Lower leg skin (tissue), 4 donors: ENCODE data around the gene CHTF18. TPM values are rescaled to one million over a fixed set of nuclear protein-coding genes. Genes with fewer than 3 reads are reported as not detected.

ENCODE experiments used
- DNase-seq, 2 donors: peaks; one replicate each; pipeline ENCODE4 v3.0.0-alpha.2; 2019; ENCODE audit warnings: low spot score in 2 of 2
- H3K4me3 ChIP-seq: fragments of 200-600 bp; sonication (generic); 2 replicates; pipeline ENCODE4 v1.5.1; 2017; ENCODE audit warnings: mild to moderate bottlenecking, low read depth; ENCODE audit not compliant: poor library complexity, severe bottlenecking
- CTCF ChIP-seq, 3 donors: fragments of 450-650 bp; IDR thresholded peaks; one replicate each; pipeline ENCODE4 v1.5.1; 2016; ENCODE audit warnings: antibody characterized with exemption in 3 of 3, mild to moderate bottlenecking in 3 of 3, moderate library complexity in 2 of 3
- POLR2A ChIP-seq, 2 donors: fragments of 450-650 bp; IDR thresholded peaks; one replicate each; pipeline ENCODE4 v1.6.1; 2016 to 2017; ENCODE audit warnings: antibody characterized with exemption in 2 of 2, mild to moderate bottlenecking in 1 of 2, moderate library complexity in 1 of 2
- WGBS, 2 donors: methylation state at CpG; one replicate each; pipeline ENCODE4 v1.1.5; 2018; 5-methylcytosine and 5-hydroxymethylcytosine counted together
- intact Hi-C: fragments of 100-400 bp; cut with DNase I; formaldehyde crosslinking; loops from one replicate; pipeline ENCODE4 v1.15.0; 2023; ENCODE audit warnings: low total_unique reads
- total RNA-seq, 4 donors: library from RNA; depleted of rRNA; stranded (reverse); fragments of >200 nt; gene quantifications; one replicate each; pipeline ENCODE4 v1.1.0, GENCODE V29; 2016

CHTF18 gene
- total RNA-seq, 4 donors from 2014 or later = 4.6 to 23.4 (median 12.2) TPM

- intact Hi-C loops = loop anchor here (10.0 kb wide), 1 partner anchor 346 kb away; no protein-coding TSS in a partner anchor
- 81 to 89% methylated on average over 14 of the region's 14 CpGs for WGBS, 2 donors
- no peak for TF ChIP-seq POLR2A (IDR thresholded peaks at IDR 0.05)
- no peak overlapping the region for H3K4me3 ChIP-seq
- no peak for DNase-seq
Observed at GRCh38 chr16:838741-839140, 50.3 kb downstream of the CHTF18 start.

- TF ChIP-seq POLR2A (IDR thresholded peaks at IDR 0.05) (no peak), CTCF (IDR thresholded peaks at IDR 0.05) (no peak)
- 59 to 67% methylated on average over 10 to 23 of the region's 24 CpGs for WGBS, 2 donors
- no peak overlapping the region for H3K4me3 ChIP-seq
- no peak for DNase-seq
- intact Hi-C loops = loop anchor here (10.0 kb wide), 1 partner anchor 345 kb away; no protein-coding TSS in a partner anchor
Observed at GRCh38 chr16:839643-840408, 51.4 kb downstream of the CHTF18 start.

- no peak overlapping the region for H3K4me3 ChIP-seq
- intact Hi-C loops = no loop called here
- TF ChIP-seq CTCF (IDR thresholded peaks at IDR 0.05) (no peak), POLR2A (IDR thresholded peaks at IDR 0.05) (no peak)
- no peak for DNase-seq
- 67 to 69% methylated on average over 29 to 30 of the region's 34 CpGs for WGBS, 2 donors
Observed at GRCh38 chr16:840561-841454, 52.4 kb downstream of the CHTF18 start.

- 84 to 85% methylated on average over 18 to 27 of the region's 27 CpGs for WGBS, 2 donors
- intact Hi-C loops = no loop called here
Observed at GRCh38 chr16:841455-842060, 53.1 kb downstream of the CHTF18 start.

GRCh38 chr16:842061-842476, 53.6 kb downstream of the CHTF18 start:
- no peak for TF ChIP-seq CTCF (IDR thresholded peaks at IDR 0.05)
- TF ChIP-seq POLR2A (IDR thresholded peaks at IDR 0.05) = no peak
- DNase-seq = no peak
- intact Hi-C loops = no loop called here
- H3K4me3 ChIP-seq = no peak overlapping the region
- WGBS, 2 donors = 56 to 67% methylated on average over 13 of the region's 19 CpGs

More at GRCh38 chr16:841455-842060, 53.1 kb downstream of the CHTF18 start:
- TF ChIP-seq CTCF (IDR thresholded peaks at IDR 0.05) (no peak), POLR2A (IDR thresholded peaks at IDR 0.05) (no peak)
- no peak for DNase-seq
- no peak overlapping the region for H3K4me3 ChIP-seq
